ENCODE results near the gene ANKFN1. TPM values are rescaled to one million over a fixed set of nuclear protein-coding genes. Genes with fewer than 3 reads are reported as not detected.
A peak's percentile ranks its signal among the peaks of the same experiment; 100 is the strongest.

Gene ANKFN1
- total and polyA plus RNA-seq, 2 experiments from 2014 or later = 0.21 TPM; not detected in 1

GRCh38 chr17:56125830-56126819 is 27.1 kb upstream of the ANKFN1 start:
- Histone ChIP-seq H3K36me3 (no peaks in the 10 kb centered on the region), H3K9me3 (ENCODE audit: low read depth) (no peaks in the 10 kb centered on the region), H3K27me3 (no peaks in the 10 kb centered on the region), H3K27ac (no peak overlapping the region), H3K4me3 (no peak overlapping the region), H3K4me1 (ENCODE audit: low read depth) (peaks cover 7% of the 10 kb centered on the region)
- TF ChIP-seq CTCF (IDR thresholded peaks at IDR 0.05; ENCODE audit: low read depth, low read length) = peak; percentile 21
- DNase-seq (ENCODE audit: low read depth in 1 of 2, low spot score in 1 of 2) = peak; percentile 11 to 45

GRCh38 chr17:56130026-56130425 is 23.2 kb upstream of the ANKFN1 start:
- H3K4me3 ChIP-seq = no peak overlapping the region
- H3K4me1 ChIP-seq (ENCODE audit: low read depth) = peaks cover 7% of the 10 kb centered on the region
- no peaks in the 10 kb centered on the region for H3K36me3 ChIP-seq
- no peak for DNase-seq (ENCODE audit: low read depth in 1 of 2, low spot score in 1 of 2)
- no peaks in the 10 kb centered on the region for H3K27me3 ChIP-seq
- H3K9me3 ChIP-seq (ENCODE audit: low read depth) = no peaks in the 10 kb centered on the region
- no peak overlapping the region for H3K27ac ChIP-seq
- no peak for TF ChIP-seq CTCF (IDR thresholded peaks at IDR 0.05; ENCODE audit: low read depth, low read length)

DNA sequence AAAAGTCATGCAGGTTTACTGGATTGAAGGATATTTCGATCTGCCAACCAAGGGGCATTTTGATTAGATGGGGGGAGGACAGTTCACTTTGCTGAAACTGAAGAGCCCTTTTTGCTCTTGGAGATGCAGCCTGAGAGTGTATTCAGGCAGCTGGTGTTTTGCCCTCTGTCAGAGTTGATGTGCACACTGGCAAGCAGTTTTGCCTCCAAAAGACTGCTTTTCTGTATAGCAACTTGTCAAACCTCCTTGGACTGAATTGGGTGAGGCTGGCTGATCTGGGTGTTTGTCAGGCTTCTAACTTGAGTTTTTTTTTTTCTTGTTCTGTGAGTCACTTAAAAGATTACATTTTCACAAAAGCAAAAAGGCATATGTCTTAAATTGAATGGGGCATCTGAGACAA is 22.6 kb upstream of the ANKFN1 start:
- H3K9me3 ChIP-seq (ENCODE audit: low read depth) = no peaks in the 10 kb centered on the region
- H3K27ac ChIP-seq = no peak overlapping the region
- DNase-seq (ENCODE audit: low read depth in 1 of 2, low spot score in 1 of 2) = no peak
- TF ChIP-seq CTCF (IDR thresholded peaks at IDR 0.05; ENCODE audit: low read depth, low read length) = no peak
- no peak overlapping the region for H3K4me3 ChIP-seq
- no peaks in the 10 kb centered on the region for H3K36me3 ChIP-seq
- peaks cover 7% of the 10 kb centered on the region for H3K4me1 ChIP-seq (ENCODE audit: low read depth)
- H3K27me3 ChIP-seq = no peaks in the 10 kb centered on the region

DNA sequence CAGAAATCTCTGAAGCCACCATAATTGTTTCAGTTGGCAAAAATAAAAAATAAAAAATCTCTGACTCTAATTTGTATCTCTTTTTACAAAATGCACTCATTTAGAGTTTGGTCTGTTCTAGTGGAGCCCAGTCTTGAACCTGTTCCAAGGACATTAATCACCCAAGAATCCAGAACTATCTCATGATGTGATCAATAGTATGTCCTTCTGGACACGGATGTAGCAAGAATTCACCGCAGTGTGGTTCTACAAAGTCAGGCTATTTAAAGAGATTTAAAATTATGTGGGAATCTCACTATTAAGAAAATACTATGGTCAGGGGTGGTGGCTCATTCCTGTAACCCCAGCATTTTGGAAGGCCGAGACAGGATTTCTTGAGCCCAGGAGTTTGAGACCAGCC is 21.8 kb upstream of the ANKFN1 start:
- no peak overlapping the region for H3K4me3 ChIP-seq
- TF ChIP-seq CTCF (IDR thresholded peaks at IDR 0.05; ENCODE audit: low read depth, low read length) = no peak
- no peaks in the 10 kb centered on the region for H3K27me3 ChIP-seq
- peaks cover 7% of the 10 kb centered on the region for H3K4me1 ChIP-seq (ENCODE audit: low read depth)
- H3K36me3 ChIP-seq = no peaks in the 10 kb centered on the region
- DNase-seq (ENCODE audit: low read depth in 1 of 2, low spot score in 1 of 2) = no peak
- H3K9me3 ChIP-seq (ENCODE audit: low read depth) = no peaks in the 10 kb centered on the region
- no peak overlapping the region for H3K27ac ChIP-seq

DNA sequence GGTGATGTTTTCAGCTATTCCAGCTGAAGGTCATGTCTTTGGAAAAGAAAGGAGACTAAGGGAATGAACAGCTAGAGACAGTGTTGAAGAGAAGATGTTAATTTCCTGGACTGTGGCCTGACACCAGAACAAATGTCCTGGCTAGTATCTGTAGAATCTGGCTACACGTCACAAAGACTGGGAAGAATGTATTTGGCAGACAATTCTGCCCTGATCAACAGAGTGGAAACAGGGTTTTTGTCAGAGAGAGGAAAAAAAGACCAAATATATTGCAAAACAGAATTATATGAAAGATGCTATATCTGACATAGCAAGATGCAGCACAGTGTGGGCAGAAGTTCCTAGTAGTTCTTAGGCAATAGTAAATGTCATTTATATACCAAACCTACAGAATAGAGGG is 17.0 kb upstream of the ANKFN1 start:
- H3K27me3 ChIP-seq = no peaks in the 10 kb centered on the region
- no peaks in the 10 kb centered on the region for H3K36me3 ChIP-seq
- H3K4me1 ChIP-seq (ENCODE audit: low read depth) = no peaks in the 10 kb centered on the region
- H3K4me3 ChIP-seq = no peak overlapping the region
- no peak overlapping the region for H3K27ac ChIP-seq
- no peak for DNase-seq (ENCODE audit: low read depth in 1 of 2, low spot score in 1 of 2)
- no peaks in the 10 kb centered on the region for H3K9me3 ChIP-seq (ENCODE audit: low read depth)
- TF ChIP-seq CTCF (IDR thresholded peaks at IDR 0.05; ENCODE audit: low read depth, low read length) = no peak

All from cardiac muscle cell (in vitro differentiated cells and primary cell).